Neural cell (in vitro differentiated cells): ENCODE measurements around the gene ZNF577.
"Not testable (repeated sequence)": the region's sequence is repeated elsewhere in the genome, so short reads cannot be mapped to it uniquely, and the experiment has no call there.

Experiments used
- CTCF ChIP-seq: fragments of 450-650 bp; IDR thresholded peaks from 2 replicates; pipeline ENCODE4 v1.5.1; 2014; ENCODE audit warnings: antibody characterized with exemption, mild to moderate bottlenecking, moderate library complexity; ENCODE audit not compliant: poor library complexity, severe bottlenecking
- EZH2 ChIP-seq: fragments of 200-600, 300-800 bp; shearing (Covaris generic), sonication (generic); IDR thresholded peaks from 2 replicates; pipeline ENCODE4 v1.6.1; 2014; ENCODE audit warnings: antibody characterized with exemption, low read length, borderline replicate concordance, mild to moderate bottlenecking; ENCODE audit not compliant: insufficient read depth, poor library complexity, severe bottlenecking
- RAD21 ChIP-seq: fragments of 450-650 bp; conservative IDR thresholded peaks from 2 replicates; pipeline ENCODE4 v1.6.1; 2014; ENCODE audit warnings: antibody characterized with exemption, mild to moderate bottlenecking, moderate library complexity
- TAF1 ChIP-seq: IDR thresholded peaks from 2 replicates; pipeline ENCODE4 v1.6.1; 2012; ENCODE audit warnings: low read depth

DNA sequence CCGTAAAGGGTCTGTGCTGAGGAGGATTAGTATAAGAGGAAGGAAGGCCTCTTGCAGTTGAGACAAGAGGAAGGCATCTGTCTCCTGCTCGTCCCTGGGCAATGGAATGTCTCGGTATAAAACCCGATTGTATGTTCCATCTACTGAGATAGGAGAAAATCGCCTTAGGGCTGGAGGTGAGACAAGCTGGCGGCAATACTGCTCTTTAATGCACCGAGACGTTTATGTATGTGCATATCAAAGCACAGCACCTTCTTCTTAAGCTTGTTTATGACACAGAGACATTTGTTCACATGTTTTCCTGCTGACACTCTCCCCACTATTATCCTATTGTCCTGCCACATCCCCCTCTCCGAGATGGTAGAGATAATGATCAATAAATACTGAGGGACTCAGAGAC lies 18.4 kb upstream of the ZNF577 start:
- not testable (repeated sequence) for TF ChIP-seq CTCF, EZH2, RAD21, TAF1
